ENCODE data around the gene BLM. TPM values are rescaled to one million over a fixed set of nuclear protein-coding genes. Genes with fewer than 3 reads are reported as not detected.

The BLM gene
- total and polyA plus RNA-seq, 10 of the 15 experiments (the other 5 are each of a cell fraction or from before 2014, with no cell fraction given), result 23.0 to 68.4 (median 43.9) TPM

- TF ChIP-seq GABPA (IDR thresholded peaks at IDR 0.05; ENCODE audit: low read depth), result 0 out of 2 replicates have a peak, but pooled peaks have one; percentile 8
- TF ChIP-seq ZBED1 (IDR thresholded peaks at IDR 0.05; ENCODE audit: borderline replicate concordance), result peak; percentile 67; the same call in 1 of the 2 replicates
- peak; percentile 95 for TF ChIP-seq MEF2B (IDR thresholded peaks at IDR 0.05; ENCODE audit: partially characterized antibody, poor library complexity, severe bottlenecking)
- TF ChIP-seq MEF2A (IDR thresholded peaks at IDR 0.05; ENCODE audit: insufficient read depth, low read depth, low read length), result peak; percentile 58
- 0 out of 2 replicates have a peak, but pooled peaks have one; percentile 10 for TF ChIP-seq IRF4 (IDR thresholded peaks at IDR 0.05; ENCODE audit: low read depth, low read length)
- peak; percentile 68 for TF ChIP-seq POLR2A (IDR thresholded peaks at IDR 0.05; ENCODE audit: low read depth, low read length)
- TF ChIP-seq JUND (IDR thresholded peaks at IDR 0.05; ENCODE audit: low read depth, low read length), result no peak
- TF ChIP-seq CREM (IDR thresholded peaks at IDR 0.05; ENCODE audit: low read depth), result no peak; the same call in 1 of the 2 replicates
- TF ChIP-seq FOXM1 (IDR thresholded peaks at IDR 0.05; ENCODE audit: low read depth, low read length), result peak; percentile 69
- TF ChIP-seq KAT2A (conservative IDR thresholded peaks at IDR 0.05; ENCODE audit: control insufficient read depth, low read depth, low read length), result no peak
- TF ChIP-seq MTA3 (IDR thresholded peaks at IDR 0.05; ENCODE audit: borderline replicate concordance, low read length), result peak; percentile 90; the same call in 1 of the 2 replicates
- no peak for TF ChIP-seq SIX5 (IDR thresholded peaks at IDR 0.05; ENCODE audit: low read depth, low read length, severe bottlenecking)
Measured at GRCh38 chr15:90691982-90692773, 25.0 kb upstream of the BLM start (continued).

DNA sequence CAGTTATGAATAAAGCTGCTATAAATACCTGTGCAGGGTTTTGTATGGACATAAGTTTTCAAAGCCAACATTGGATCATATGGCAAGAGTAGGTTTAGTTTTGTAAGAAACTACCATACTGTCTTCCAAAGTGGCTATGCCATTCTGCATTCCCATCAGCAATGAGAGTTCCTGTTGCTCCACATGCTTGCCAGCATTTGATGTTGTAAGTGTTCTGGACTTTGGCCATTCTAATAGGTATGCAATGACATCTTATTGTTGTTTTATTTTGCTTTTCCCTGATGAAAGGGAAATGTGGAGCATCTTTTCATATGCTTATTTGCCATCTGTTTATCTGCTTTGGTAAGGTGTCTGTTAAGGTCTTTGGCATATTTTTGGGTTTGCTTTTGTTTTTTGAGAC is 22.2 kb upstream of the BLM start:
- intact Hi-C loops (cut with micrococcal nuclease; ENCODE audit: unreplicated experiment) (loop anchor here (5.0 to 10.0 kb wide), 3 partner anchors 98 to 370 kb away; partner anchors contain the start of gene CRTC3), in situ Hi-C loops (cut with MboI) (loop anchor here (5.0 kb wide), 1 partner anchor 38 kb away; no protein-coding TSS in a partner anchor)
- TF ChIP-seq DPF2 (IDR thresholded peaks at IDR 0.05) (no peak), BHLHE40 (IDR thresholded peaks at IDR 0.05; ENCODE audit: borderline replicate concordance in 1 of 2, low read depth in 2 of 2, low read length in 1 of 2) (no peak), MTA3 (IDR thresholded peaks at IDR 0.05; ENCODE audit: borderline replicate concordance, low read length) (no peak), HDAC2 (IDR thresholded peaks at IDR 0.05) (no peak), EP300 (IDR thresholded peaks at IDR 0.05; ENCODE audit: borderline replicate concordance in 1 of 2, control insufficient read depth in 1 of 2, low read depth in 2 of 2, low read length in 2 of 2) (no peak), RELA (IDR thresholded peaks at IDR 0.05; ENCODE audit: borderline replicate concordance, partially characterized antibody) (no peak), IRF5 (IDR thresholded peaks at IDR 0.05; ENCODE audit: borderline replicate concordance) (no peak), HCFC1 (IDR thresholded peaks at IDR 0.05; ENCODE audit: low read length) (no peak), TAF1 (IDR thresholded peaks at IDR 0.05; ENCODE audit: borderline replicate concordance, low read depth, low read length) (no peak), ZBED1 (IDR thresholded peaks at IDR 0.05; ENCODE audit: borderline replicate concordance) (no peak)
- Histone ChIP-seq H2AFZ (ENCODE audit: control insufficient read depth, low read depth, low read length) (no peak overlapping the region), H3K27me3 (replicated peaks in 1 of 2; ENCODE audit: control insufficient read depth in 2 of 2, insufficient read depth in 2 of 2, low read length in 1 of 2) (no peaks in the 10 kb centered on the region), H3K9me3 (replicated peaks; ENCODE audit: control insufficient read depth, insufficient read depth, low read length) (no peaks in the 10 kb centered on the region), H3K9ac (ENCODE audit: control insufficient read depth, insufficient read depth, low read length) (no peak overlapping the region), H3K79me2 (ENCODE audit: control insufficient read depth, insufficient read depth, low read length) (no peaks in the 10 kb centered on the region), H3K36me3 (ENCODE audit: control insufficient read depth in 2 of 2, insufficient read depth in 2 of 2, low read length in 1 of 2) (no peaks in the 10 kb centered on the region), H4K20me1 (ENCODE audit: control insufficient read depth, insufficient read depth) (no peaks in the 10 kb centered on the region), H3K27ac (ENCODE audit: control insufficient read depth, insufficient read depth) (no peak overlapping the region), H3K4me1 (ENCODE audit: control insufficient read depth, insufficient read depth, low read length) (peaks cover 31% of the 10 kb centered on the region), H3K4me3 (no peak overlapping the region), H3K4me2 (ENCODE audit: control insufficient read depth, insufficient read depth) (no peak overlapping the region)
- ChIA-PET CTCF (interaction anchor here (0.7 to 8.6 kb wide), 5 partner anchors 9 to 239 kb away, joined by 3 to 112 read pairs (median 20); partner anchors contain the start of genes FES and UNC45A), POLR2A (interaction anchor here (0.8 to 1.1 kb wide), 2 partner anchors 39 to 238 kb away, joined by 3 to 4 read pairs; partner anchors contain the start of gene HDDC3), SMC1A (ENCODE audit: uncharacterized antibody, unreplicated experiment) (interaction anchor here (0.7 to 2.7 kb wide), 10 partner anchors 9 to 374 kb away, joined by 3 to 19 read pairs (median 4); partner anchors contain the start of gene HDDC3), RAD21 (ENCODE audit: unreplicated experiment) (interaction anchor here (0.6 to 4.5 kb wide), 2 partner anchors 43 to 47 kb away, joined by 5 to 48 read pairs; no protein-coding TSS in a partner anchor)
- DNase-seq (ENCODE audit: low read depth, low spot score) (no peak), ATAC-seq (no peak), FAIRE-seq (no peak)
- BruUV-seq (replicated peaks), result no TSS peak

All from GM12878 (cell line).